Activated naive CD4-positive, alpha-beta T cell treated with anti-CD3 and anti-CD28 coated beads for 36 hours (primary cell): Measurements from ENCODE around the gene LHX6. TPM values are rescaled to one million over a fixed set of nuclear protein-coding genes. Genes with fewer than 3 reads are reported as not detected.
A peak's percentile ranks its signal among the peaks of the same experiment; 100 is the strongest.

Source experiments
- CTCF ChIA-PET: fragments of 350-600 bp; sonication (Branson Sonifier 250); formaldehyde crosslinking; loops from one replicate; lab custom pipeline; 2021; ENCODE audit warnings: antibody characterized with exemption; lab: Charles Lee
- DNase-seq: peaks from one replicate; pipeline ENCODE4 v3.0.0-alpha.2; 2020
- H3K27ac Mint-ChIP-seq: one replicate; pipeline ENCODE4 v1.8.0; 2021; ENCODE audit warnings: mild to moderate bottlenecking, mixed read lengths
- H3K27me3 Mint-ChIP-seq: one replicate; pipeline ENCODE4 v1.8.0; 2021; ENCODE audit warnings: low read depth, mixed read lengths
- H3K36me3 Mint-ChIP-seq: one replicate; pipeline ENCODE4 v1.8.0; 2021; ENCODE audit warnings: low read depth, mixed read lengths
- H3K4me1 Mint-ChIP-seq: one replicate; pipeline ENCODE4 v1.8.0; 2021; ENCODE audit warnings: low read depth, mixed read lengths
- H3K4me3 Mint-ChIP-seq: one replicate; pipeline ENCODE4 v1.8.0; 2021; ENCODE audit warnings: mild to moderate bottlenecking, moderate library complexity, mixed read lengths
- H3K9me3 Mint-ChIP-seq: one replicate; pipeline ENCODE4 v1.8.0; 2021; ENCODE audit warnings: mixed read lengths
- intact Hi-C: fragments of 100-400 bp; cut with micrococcal nuclease; formaldehyde crosslinking; loops from one replicate; pipeline ENCODE4 v1.15.1; 2023
- total RNA-seq, 2 experiments: library from RNA; stranded (reverse); gene quantifications; one replicate each; pipeline ENCODE4 v1.2.3, GENCODE V29; 2021

The LHX6 gene
- total RNA-seq, 2 experiments from 2014 or later: 0.10 TPM; not detected in 1

DNA sequence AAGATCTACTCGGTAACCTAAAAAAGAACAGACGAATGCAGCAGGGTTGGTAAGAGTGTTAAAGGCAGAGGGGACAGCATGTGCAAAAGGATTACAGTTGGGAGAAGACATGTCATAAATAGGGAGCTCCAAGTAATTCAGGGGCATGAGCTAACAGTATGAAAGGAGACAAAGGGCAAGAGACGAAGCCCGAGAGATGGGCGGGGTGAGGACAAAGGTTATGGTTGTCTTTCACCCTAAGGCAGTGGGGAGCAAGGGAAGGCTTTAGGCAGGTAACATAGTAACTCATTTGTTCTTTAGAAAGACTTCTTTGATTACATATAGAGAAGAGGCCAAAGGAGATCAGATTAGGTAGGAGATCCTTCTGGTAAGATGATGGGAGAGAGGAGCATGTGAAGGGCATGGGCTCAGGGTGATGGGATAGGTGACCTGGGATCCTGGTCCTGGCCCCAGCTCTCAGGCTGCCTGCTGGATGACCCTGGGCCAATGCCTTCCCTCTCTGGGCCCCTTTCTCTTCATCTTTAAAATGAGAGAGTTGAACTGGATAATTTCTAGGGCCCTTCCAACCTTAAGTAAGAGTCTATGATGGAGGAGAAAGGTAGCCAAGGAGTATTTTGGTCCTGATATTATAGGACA is 49.6 kb downstream of the LHX6 start:
- H3K4me3 Mint-ChIP-seq: no peak overlapping the region
- H3K36me3 Mint-ChIP-seq: no peaks in the 10 kb centered on the region
- no peaks in the 10 kb centered on the region for H3K4me1 Mint-ChIP-seq
- no peak for DNase-seq
- CTCF ChIA-PET: no interaction called here
- intact Hi-C loops: no loop called here
- peaks cover 18% of the 10 kb centered on the region for H3K27me3 Mint-ChIP-seq
- H3K9me3 Mint-ChIP-seq: no peaks in the 10 kb centered on the region
- no peak overlapping the region for H3K27ac Mint-ChIP-seq

DNA sequence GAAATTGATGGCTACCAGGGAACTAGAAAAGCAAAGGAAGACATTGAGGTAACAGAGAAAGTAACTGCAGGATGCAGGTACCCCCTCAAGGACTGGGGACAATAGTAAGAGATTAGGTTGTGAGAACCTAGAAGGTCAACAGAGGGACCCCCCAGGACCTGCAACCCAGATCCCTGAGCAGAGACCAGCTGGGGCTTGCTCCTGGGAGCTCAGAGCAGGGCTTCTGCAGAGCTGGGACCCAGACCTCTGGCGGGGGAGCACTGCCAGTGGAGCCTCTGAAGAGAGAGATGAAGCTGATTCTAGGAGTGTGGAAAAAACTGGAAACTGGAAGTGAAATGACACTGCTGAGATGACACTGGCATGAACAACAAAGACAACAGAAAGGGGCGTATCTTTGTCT is 51.8 kb downstream of the LHX6 start:
- Mint-ChIP-seq H3K27me3 (peaks cover 19% of the 10 kb centered on the region), H3K36me3 (no peaks in the 10 kb centered on the region), H3K9me3 (no peaks in the 10 kb centered on the region), H3K27ac (no peak overlapping the region), H3K4me3 (no peak overlapping the region), H3K4me1 (no peaks in the 10 kb centered on the region)
- intact Hi-C loops: no loop called here
- CTCF ChIA-PET: no interaction called here
- no peak for DNase-seq

DNA sequence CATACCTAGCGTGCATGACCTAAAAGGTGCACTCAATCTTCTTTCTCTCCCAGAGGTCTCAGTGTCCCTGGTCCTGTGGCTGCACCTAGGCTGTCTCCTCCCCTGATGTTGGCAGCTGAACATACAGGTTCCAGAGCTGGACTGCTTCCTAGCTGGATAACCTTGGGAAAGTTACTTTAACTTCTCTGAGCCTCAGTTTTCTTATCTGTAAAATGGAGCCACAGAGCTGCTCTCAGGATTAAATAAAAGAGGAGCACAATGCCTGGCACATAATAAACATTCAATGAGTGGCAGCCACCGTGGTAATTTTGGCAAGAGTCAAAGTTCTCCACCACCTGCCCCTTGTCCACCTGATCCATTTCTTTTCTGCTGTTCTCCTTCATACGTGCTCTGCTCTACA is 55.1 kb downstream of the LHX6 start:
- DNase-seq: no peak
- H3K4me3 Mint-ChIP-seq: no peak overlapping the region
- CTCF ChIA-PET: no interaction called here
- no peaks in the 10 kb centered on the region for H3K9me3 Mint-ChIP-seq
- H3K27me3 Mint-ChIP-seq: peaks cover 25% of the 10 kb centered on the region
- H3K4me1 Mint-ChIP-seq: no peaks in the 10 kb centered on the region
- no peak overlapping the region for H3K27ac Mint-ChIP-seq
- no peaks in the 10 kb centered on the region for H3K36me3 Mint-ChIP-seq
- intact Hi-C loops: no loop called here

DNA sequence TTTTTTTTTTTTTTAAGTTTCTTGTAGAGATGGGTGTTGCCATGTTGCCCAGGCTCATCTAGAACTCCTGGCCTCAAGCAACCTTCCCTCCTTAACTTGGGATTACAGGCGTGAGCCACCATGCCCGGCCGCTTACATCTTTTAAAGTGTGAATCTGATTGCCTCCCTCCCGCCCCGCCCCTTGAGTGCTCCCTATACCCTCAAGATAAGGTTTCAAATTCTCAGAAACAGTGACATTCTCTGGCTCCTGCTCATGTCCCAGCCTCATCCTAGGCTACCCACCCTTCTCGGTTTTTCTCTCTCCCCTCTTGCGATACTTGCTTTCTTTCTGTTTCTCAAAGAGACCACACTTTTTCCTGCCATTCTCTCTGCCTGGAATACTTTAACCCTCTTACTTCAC is 56.6 kb downstream of the LHX6 start:
- no peak for DNase-seq
- no peaks in the 10 kb centered on the region for H3K9me3 Mint-ChIP-seq
- H3K4me1 Mint-ChIP-seq: no peaks in the 10 kb centered on the region
- peaks cover 26% of the 10 kb centered on the region for H3K27me3 Mint-ChIP-seq
- H3K36me3 Mint-ChIP-seq: no peaks in the 10 kb centered on the region
- CTCF ChIA-PET: interaction anchor here (1.1 kb wide), 1 partner anchor 9 kb away, joined by 3 read pairs; no protein-coding TSS in a partner anchor
- H3K27ac Mint-ChIP-seq: no peak overlapping the region
- no peak overlapping the region for H3K4me3 Mint-ChIP-seq
- intact Hi-C loops: no loop called here

DNA sequence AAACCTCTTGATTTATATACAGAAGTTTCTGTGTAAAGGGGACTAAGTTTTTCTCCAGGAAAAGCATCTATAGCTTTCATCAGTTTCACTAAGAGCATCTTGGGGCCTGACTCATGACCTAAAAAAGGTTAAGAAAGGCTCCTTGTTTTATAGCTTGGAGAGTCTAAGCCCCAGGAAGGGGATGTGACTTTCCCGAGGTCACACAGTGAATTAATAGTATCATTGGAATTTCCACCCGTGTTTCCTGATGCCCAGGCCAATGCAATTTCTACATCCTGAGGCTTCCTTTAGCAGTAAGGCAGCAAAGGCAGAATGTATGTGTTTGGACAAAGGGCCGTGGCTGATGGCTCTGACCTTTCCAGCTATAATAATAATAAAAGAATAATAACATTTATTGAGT is 60.4 kb downstream of the LHX6 start:
- intact Hi-C loops: no loop called here
- Mint-ChIP-seq H3K4me3 (no peak overlapping the region), H3K4me1 (no peaks in the 10 kb centered on the region), H3K9me3 (no peaks in the 10 kb centered on the region), H3K27me3 (peaks cover 26% of the 10 kb centered on the region), H3K27ac (no peak overlapping the region), H3K36me3 (no peaks in the 10 kb centered on the region)
- no peak for DNase-seq
- CTCF ChIA-PET: interaction anchor here (0.6 kb wide), 1 partner anchor 238 kb away, joined by 3 read pairs; no protein-coding TSS in a partner anchor

DNA sequence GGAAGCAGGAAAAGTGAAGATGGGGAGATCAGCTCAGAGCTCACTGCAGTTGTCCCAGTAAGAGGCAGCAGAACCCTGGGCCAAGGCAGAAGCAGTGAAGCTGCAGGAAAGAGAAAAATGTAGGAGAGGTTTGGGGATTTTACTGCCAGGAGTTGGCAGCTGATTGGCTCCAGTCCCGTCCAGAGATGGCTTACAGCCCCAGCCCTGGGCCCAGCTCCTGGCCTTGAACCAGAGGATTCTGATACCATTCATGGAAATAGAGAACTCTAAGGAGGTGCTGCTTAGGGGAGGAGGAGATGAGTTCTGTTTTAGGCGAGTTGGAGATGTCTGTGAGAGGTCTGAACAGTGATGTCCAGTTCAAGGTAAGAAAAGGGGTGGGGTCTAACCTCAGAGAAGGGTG is 64.5 kb downstream of the LHX6 start:
- H3K27me3 Mint-ChIP-seq: peaks cover 15% of the 10 kb centered on the region
- intact Hi-C loops: no loop called here
- no peak overlapping the region for H3K27ac Mint-ChIP-seq
- CTCF ChIA-PET: no interaction called here
- no peak for DNase-seq
- peaks cover 6% of the 10 kb centered on the region for H3K9me3 Mint-ChIP-seq
- H3K4me3 Mint-ChIP-seq: no peak overlapping the region
- peaks cover 2% of the 10 kb centered on the region for H3K36me3 Mint-ChIP-seq
- H3K4me1 Mint-ChIP-seq: peaks cover 3% of the 10 kb centered on the region

DNA sequence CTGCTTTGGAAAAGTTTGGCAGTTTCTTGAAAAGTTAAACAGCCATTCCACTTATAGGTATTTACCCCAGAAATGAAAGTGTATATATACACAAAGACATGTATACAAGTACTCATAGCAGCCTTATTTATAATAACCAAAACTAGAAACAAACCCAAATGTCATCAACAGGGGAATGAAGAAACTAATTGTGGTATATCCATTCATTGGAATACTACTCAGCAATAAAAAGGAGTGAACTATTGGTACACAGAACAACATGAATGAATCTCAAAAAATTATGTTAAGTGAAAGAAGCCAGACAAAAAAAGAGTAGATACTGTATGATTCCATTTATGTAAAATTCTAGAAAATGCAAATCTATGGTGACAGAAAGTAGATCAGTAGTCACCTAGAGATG is 66.3 kb downstream of the LHX6 start:
- peaks cover 6% of the 10 kb centered on the region for H3K9me3 Mint-ChIP-seq
- intact Hi-C loops: no loop called here
- DNase-seq: no peak
- H3K36me3 Mint-ChIP-seq: peaks cover 5% of the 10 kb centered on the region
- peaks cover 16% of the 10 kb centered on the region for H3K4me1 Mint-ChIP-seq
- CTCF ChIA-PET: no interaction called here
- no peak overlapping the region for H3K4me3 Mint-ChIP-seq
- peaks cover 9% of the 10 kb centered on the region for H3K27me3 Mint-ChIP-seq
- no peak overlapping the region for H3K27ac Mint-ChIP-seq

DNA sequence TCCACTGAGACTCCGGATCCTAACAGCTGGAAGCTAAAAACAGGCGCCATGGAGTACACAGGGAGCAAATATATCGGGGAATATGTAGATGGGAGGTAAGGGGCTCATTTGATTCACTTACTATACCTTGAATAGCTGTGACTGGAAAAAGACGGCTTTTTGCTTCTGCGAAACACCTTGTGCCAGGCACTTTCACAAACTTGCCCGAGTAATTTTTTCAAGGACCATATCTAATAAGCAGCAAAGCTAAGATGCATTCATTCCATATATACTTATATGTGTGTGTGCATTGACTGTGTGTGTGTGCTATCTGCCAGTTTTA is 68.9 kb downstream of the LHX6 start:
- Mint-ChIP-seq H3K36me3 (peaks cover 5% of the 10 kb centered on the region), H3K27me3 (peaks cover 6% of the 10 kb centered on the region), H3K4me1 (peaks cover 32% of the 10 kb centered on the region), H3K9me3 (peaks cover 6% of the 10 kb centered on the region), H3K4me3 (peak overlapping the region; percentile 99), H3K27ac (peak overlapping the region; percentile 86)
- CTCF ChIA-PET: interaction anchor here (0.6 to 2.1 kb wide), 9 partner anchors 14 to 105 kb away, joined by 3 to 8 read pairs (median 3); partner anchors contain the start of genes MRRF and RBM18
- intact Hi-C loops: loop anchor here (1.0 to 2.0 kb wide), 3 partner anchors 67 to 668 kb away; partner anchors contain the start of genes MRRF, PDCL, RBM18 and TTLL11
- no peak for DNase-seq

DNA sequence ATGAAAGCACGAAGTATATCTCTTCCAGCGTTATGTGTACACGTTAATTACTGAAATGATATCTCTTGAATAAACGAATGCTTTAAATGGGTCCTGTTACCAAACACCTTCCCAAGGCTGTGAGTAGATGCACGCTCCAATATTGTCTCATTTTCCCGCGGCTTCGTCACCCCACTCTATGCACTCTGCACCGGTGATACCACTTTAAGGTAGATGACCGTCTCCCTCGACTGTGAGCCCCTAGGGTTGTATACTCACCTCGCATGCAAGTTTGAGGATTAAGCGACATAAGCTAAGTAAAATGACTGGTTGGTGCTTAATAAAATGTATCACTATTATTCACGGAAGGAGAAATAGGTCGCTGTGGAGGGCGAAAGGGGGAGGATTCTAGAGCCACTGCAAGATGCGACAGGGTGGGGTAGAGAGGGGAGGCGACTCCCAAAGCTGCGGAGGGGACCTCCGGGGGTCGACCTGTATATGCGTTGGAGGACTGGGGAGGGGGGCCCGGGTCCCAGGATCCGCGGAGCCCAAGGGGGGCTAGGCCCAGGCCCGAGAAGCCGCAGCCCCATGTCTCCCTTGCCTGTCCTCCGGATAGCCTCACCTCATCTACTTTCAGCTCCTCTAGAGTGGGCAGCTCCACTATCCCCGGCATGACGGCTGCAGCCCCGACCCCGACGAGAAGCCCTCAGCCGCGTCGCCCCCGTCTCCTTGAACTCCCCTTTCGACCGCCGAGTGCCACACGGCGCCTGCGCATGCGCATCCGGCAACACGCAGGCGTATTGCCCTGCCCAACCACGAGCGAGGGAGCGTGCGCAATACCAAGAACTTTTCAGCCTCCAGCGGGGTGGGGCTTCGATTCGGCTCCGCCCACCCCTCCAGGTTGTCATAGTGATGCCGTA is 69.5 kb downstream of the LHX6 start, which contains the start of the genes MORN5 and NDUFA8:
Gene MORN5, plus strand, starts transcription at position 883 of the 899 bp plus-strand sequence. CDS start 65 bp downstream, outside the sequence.
Gene NDUFA8, minus strand, starts transcription at position 754 of the 899 bp plus-strand sequence. Its CDS starts 102 bp downstream, at position 652.
- Mint-ChIP-seq H3K4me3 (peak within 1 kb of the TSS; percentile 99), H3K27ac (peak within 1 kb of the TSS; percentile 86), H3K4me1 (peaks cover 34% of the 10 kb centered on the region), H3K27me3 (peaks cover 6% of the 10 kb centered on the region), H3K36me3 (peaks cover 5% of the 10 kb centered on the region), H3K9me3 (peaks cover 6% of the 10 kb centered on the region)
- peak; percentile 96 for DNase-seq
- intact Hi-C loops: loop anchor here (1.0 to 2.0 kb wide), 3 partner anchors 66 to 669 kb away; partner anchors contain the start of genes MRRF, PDCL, RBM18 and TTLL11
- CTCF ChIA-PET: interaction anchor here (0.6 to 2.1 kb wide), 8 partner anchors 13 to 105 kb away, joined by 3 to 7 read pairs (median 3); partner anchors contain the start of genes MRRF and RBM18

DNA sequence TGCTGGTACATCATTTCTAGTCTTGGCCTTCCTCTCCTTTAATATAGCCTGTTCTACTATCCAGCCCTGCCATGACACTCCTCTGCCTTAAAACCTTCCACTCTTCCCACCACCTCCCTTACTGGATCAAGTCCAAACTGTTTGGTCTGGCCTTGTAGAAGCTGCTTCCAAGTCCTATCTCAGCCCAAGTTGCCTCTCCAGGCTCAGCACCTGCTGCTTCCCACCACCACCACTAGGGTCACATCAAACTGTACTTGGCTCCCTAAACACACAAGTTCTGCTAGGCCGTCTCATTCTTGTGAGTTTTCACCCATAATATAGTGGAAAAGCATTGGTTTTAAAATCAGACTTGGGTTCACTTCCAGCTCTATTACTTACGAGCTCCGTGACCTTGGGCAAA is 70.6 kb downstream of the LHX6 start:
- CTCF ChIA-PET: interaction anchor here (1.5 kb wide), 1 partner anchor 12 kb away, joined by 4 read pairs; no protein-coding TSS in a partner anchor
- Mint-ChIP-seq H3K9me3 (peaks cover 6% of the 10 kb centered on the region), H3K4me3 (peak overlapping the region; percentile 14), H3K4me1 (peaks cover 36% of the 10 kb centered on the region), H3K36me3 (peaks cover 5% of the 10 kb centered on the region), H3K27ac (no peak overlapping the region), H3K27me3 (peaks cover 2% of the 10 kb centered on the region)
- DNase-seq: peak; percentile 29
- intact Hi-C loops: loop anchor here (2.0 kb wide), 1 partner anchor 65 kb away; the partner anchor contains the start of gene TTLL11

DNA sequence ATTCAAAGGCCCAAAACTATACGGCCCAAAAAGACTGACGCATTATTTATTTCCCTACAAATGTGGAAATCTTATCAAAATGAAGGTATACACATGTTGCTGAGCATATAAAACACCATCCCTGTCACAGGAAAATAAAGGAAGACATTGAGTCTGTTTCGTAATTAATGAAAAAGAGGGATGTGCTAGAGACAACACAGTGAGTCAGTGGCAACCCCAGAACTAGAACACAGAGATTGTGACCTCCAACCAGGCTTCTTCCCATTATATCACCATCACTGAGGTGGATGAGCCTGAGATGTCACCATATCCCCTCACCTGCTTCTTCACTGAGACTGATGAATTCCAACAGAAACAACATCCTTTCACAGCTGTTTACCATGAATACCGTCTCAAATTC is 73.0 kb downstream of the LHX6 start:
- Mint-ChIP-seq H3K27me3 (no peaks in the 10 kb centered on the region), H3K4me3 (no peak overlapping the region), H3K9me3 (no peaks in the 10 kb centered on the region), H3K27ac (no peak overlapping the region), H3K36me3 (peaks cover 14% of the 10 kb centered on the region), H3K4me1 (peaks cover 36% of the 10 kb centered on the region)
- CTCF ChIA-PET: interaction anchor here (1.1 to 1.4 kb wide), 2 partner anchors 57 to 655 kb away, joined by 3 to 6 read pairs; no protein-coding TSS in a partner anchor
- intact Hi-C loops: no loop called here
- no peak for DNase-seq
